ENCODE measurements around the gene FKBP8.

DNA sequence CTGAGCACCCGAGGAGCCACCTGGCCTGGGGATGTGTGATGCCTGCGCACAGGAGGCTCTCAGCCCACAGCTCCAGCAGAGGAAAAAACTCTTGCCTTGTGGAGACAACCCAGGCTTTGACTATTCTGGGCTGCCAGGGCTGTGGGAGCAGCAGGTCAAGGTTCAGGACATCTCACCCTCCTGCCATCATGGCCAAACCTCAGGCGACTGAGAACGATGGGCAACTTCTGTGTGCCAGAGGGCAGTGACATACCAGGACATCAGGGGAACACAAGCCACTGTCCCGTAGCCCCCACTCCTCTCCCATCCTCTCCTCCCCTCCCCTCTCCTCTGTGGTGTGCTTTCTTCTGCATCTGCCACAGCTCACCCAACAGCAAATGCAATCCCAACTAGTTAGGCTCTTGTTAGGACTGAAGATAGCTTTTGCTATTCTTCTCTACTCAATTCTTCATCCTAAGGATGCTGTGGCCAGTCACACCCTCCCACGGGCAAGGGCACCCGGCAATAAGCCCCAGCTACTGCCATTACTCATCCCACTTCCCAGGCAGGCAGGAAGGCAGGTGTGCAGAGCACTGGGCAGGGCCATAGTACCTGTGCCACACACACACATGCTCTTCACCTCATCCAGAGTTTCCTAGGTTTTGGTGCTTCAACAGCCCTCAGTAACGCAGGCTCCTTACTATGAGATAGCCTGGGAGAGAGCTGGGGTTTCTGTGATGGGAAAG, 38.3 kb downstream of the FKBP8 start:
- no peak for TF ChIP-seq POLR2A (IDR thresholded peaks at IDR 0.05)
- TF ChIP-seq, protein P1, sequence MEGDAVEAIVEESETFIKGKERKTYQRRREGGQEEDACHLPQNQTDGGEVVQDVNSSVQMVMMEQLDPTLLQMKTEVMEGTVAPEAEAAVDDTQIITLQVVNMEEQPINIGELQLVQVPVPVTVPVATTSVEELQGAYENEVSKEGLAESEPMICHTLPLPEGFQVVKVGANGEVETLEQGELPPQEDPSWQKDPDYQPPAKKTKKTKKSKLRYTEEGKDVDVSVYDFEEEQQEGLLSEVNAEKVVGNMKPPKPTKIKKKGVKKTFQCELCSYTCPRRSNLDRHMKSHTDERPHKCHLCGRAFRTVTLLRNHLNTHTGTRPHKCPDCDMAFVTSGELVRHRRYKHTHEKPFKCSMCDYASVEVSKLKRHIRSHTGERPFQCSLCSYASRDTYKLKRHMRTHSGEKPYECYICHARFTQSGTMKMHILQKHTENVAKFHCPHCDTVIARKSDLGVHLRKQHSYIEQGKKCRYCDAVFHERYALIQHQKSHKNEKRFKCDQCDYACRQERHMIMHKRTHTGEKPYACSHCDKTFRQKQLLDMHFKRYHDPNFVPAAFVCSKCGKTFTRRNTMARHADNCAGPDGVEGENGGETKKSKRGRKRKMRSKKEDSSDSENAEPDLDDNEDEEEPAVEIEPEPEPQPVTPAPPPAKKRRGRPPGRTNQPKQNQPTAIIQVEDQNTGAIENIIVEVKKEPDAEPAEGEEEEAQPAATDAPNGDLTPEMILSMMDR (IDR thresholded peaks at IDR 0.05) = no peak

All from adrenal gland (tissue), 5 donors.